Endometrial microvascular endothelial cells (primary cell): ENCODE results near the gene ZNF691. TPM values are rescaled to one million over a fixed set of nuclear protein-coding genes. Genes with fewer than 3 reads are reported as not detected.

ENCODE experiments used
- in situ Hi-C: cut with HindIII; loops from 2 replicates; pipeline ENCODE4 v1.10.0; 2017; ENCODE audit warnings: low sequenced_read_pairs, low pct_unique_long_range_greater_than_20kb; ENCODE audit errors: inconsistent ontology term
- total RNA-seq: library from RNA; depleted of rRNA; stranded (reverse); fragments of >200 nt; gene quantifications from one replicate; pipeline ENCODE4 v1.2.3, GENCODE V29; 2015; ENCODE audit errors: inconsistent ontology term

Gene ZNF691
- total RNA-seq, 1 donor from 2014 or later: 4.9 TPM

GRCh38 chr1:42825036-42825851 is 21.2 kb upstream of the ZNF691 start:
- in situ Hi-C loops: no loop called here

GRCh38 chr1:42830631-42831030 is 15.8 kb upstream of the ZNF691 start:
- in situ Hi-C loops: no loop called here

- in situ Hi-C loops: no loop called here
Measured at GRCh38 chr1:42831273-42831672, 15.1 kb upstream of the ZNF691 start.

GRCh38 chr1:42832641-42833240 is 13.7 kb upstream of the ZNF691 start:
- in situ Hi-C loops: no loop called here

- in situ Hi-C loops: no loop called here
Measured at GRCh38 chr1:42833981-42834380, 12.4 kb upstream of the ZNF691 start.

GRCh38 chr1:42834803-42835202 is 11.6 kb upstream of the ZNF691 start:
- in situ Hi-C loops: no loop called here

GRCh38 chr1:42835422-42835821 is 11.0 kb upstream of the ZNF691 start:
- in situ Hi-C loops: no loop called here

GRCh38 chr1:42837709-42838108 is 8.7 kb upstream of the ZNF691 start:
- in situ Hi-C loops: no loop called here

- in situ Hi-C loops: no loop called here
Measured at GRCh38 chr1:42838482-42839190, 7.8 kb upstream of the ZNF691 start.

DNA sequence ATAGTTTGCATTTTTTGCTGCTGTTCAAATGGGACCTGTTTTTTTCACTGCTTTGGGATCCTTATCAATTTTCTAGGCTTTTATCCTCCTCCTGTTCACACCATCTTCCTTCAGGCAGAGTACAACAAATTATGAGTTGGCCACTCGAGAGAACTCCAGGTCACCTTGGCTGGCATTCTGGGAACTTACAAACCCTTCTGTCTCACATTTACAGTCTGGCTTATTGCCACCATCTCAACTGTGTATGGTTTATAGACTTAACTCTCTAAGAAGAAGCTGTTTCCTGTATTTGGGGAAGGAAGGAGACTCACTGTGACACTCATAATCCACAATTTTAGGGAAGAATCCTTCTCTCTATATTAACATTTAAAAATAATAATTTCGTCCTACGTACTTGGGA is 5.4 kb upstream of the ZNF691 start:
- in situ Hi-C loops: no loop called here

- in situ Hi-C loops: no loop called here
Measured at GRCh38 chr1:42841440-42842147, 4.8 kb upstream of the ZNF691 start.

- in situ Hi-C loops: no loop called here
Measured at GRCh38 chr1:42844592-42845140, 1.7 kb upstream of the ZNF691 start.

GRCh38 chr1:42845193-42845592 is 1.2 kb upstream of the ZNF691 start:
- in situ Hi-C loops: no loop called here

- in situ Hi-C loops: no loop called here
Measured at GRCh38 chr1:42845866-42846256, 552 bp upstream of the ZNF691 start.

DNA sequence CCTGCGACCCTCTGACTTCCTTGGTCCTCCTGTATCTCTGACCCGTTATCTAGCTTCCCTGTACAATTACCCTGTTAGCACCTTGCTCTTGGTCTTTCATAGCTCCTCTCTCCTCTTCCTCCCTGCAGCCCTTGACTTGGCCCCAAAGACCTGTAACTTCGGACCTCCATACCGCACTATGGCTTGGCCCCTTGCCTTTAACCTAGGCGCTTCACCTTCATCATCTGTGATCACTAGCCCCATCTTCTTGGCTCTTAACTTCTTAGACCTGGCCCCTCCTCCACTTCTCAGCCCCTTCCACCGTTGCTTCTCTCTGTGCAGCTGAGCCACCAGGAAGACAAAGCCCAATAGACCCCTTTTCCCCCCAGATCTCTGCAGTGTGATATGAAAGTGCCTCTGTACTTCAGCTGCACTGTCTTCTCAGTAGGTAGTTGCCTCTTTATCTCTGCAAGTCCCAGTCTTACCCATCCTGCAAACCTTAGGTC is 740 bp downstream of the ZNF691 start:
- in situ Hi-C loops: no loop called here

DNA sequence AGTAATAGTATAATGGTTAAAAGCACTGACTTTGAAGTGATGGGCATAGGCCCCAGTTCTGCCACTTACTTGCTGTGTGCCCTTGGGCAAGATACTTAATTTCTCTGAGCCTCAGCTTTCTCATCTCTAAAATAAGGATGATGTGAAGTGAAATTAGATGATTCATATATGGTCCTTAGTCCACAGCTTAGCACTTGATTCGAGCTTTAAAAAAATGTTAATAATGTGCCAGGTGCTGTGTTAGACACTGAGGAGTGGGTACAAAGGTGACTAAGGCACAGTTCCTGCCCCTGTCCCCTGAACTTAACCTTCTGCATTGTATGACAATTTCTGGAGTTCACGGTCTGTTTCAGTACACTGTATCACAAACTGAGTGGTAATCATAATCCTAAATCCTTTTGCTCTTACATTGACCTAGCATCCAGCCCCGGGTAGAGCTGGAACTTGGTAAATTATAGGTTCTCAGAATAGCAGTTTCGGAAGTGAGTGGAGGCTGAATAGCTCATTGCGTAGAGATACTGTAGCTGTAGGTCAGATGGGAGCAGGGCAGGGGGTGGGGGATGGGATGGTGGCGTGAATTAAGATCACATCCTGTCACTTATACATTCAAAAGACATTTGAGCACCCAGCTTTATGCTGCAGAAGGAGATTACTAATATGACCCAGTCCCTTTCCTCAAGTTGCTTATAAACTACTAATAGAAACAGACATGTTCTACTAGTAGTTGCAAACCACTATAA is 1.5 kb downstream of the ZNF691 start:
- in situ Hi-C loops: no loop called here

DNA sequence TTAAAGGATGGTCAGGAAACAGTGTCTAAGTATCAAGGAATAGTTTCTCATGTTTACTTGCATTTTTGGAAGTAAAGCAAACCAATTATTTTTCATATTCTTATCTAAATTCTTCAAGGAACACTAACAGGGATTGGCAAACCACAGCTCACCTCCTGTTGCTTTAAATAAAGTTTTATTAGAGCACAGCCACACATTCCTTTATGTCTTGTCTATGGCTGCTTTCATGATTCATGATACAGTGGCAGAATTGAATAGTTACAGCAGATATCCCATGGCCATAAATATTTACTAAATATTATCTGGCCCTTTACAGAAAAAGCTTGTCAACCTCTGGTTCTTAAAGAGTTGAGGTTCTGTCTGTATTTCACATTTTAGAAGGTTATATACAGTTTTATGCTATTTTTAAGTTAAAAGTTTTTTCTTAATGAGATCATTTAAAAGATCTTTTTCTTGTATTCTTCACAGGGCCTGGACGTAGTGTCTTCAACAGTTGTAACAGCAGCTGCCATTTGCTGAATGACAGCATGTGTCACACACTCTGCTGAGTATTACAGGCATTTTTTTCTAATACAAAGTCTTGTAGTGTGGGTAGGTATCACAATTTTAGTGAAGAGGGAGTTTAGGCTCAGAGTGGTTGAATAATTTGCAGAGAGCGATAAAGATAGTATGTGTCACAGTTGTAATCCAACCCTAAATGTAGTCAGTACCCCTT is 2.6 kb downstream of the ZNF691 start:
- in situ Hi-C loops: no loop called here

DNA sequence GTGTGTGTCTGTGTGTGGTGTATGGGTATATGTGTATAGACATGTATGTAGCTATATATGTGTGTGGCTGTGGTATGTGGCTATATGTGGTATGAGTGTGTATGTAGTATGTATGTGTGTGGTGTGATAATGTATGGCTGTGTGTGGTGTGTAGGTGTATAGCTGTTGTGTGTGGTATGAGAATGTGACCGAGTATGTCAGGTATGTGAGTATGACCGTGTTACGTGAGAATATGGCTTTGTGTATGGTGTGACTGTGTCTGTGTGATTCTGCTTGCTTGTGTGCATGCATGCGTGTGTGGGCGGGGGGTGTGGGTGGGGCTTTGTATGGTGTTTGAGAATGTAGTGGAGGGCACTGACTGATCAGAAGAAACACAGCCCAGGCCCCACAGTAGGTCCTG is 3.5 kb downstream of the ZNF691 start:
- in situ Hi-C loops: no loop called here
